ENCODE measurements around the gene FRMD3.

GRCh38 chr9:83336706-83337105 lies 201.5 kb downstream of the FRMD3 start:
- TF ChIP-seq, protein P1, sequence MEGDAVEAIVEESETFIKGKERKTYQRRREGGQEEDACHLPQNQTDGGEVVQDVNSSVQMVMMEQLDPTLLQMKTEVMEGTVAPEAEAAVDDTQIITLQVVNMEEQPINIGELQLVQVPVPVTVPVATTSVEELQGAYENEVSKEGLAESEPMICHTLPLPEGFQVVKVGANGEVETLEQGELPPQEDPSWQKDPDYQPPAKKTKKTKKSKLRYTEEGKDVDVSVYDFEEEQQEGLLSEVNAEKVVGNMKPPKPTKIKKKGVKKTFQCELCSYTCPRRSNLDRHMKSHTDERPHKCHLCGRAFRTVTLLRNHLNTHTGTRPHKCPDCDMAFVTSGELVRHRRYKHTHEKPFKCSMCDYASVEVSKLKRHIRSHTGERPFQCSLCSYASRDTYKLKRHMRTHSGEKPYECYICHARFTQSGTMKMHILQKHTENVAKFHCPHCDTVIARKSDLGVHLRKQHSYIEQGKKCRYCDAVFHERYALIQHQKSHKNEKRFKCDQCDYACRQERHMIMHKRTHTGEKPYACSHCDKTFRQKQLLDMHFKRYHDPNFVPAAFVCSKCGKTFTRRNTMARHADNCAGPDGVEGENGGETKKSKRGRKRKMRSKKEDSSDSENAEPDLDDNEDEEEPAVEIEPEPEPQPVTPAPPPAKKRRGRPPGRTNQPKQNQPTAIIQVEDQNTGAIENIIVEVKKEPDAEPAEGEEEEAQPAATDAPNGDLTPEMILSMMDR (IDR thresholded peaks at IDR 0.05): no peak
- TF ChIP-seq POLR2A (IDR thresholded peaks at IDR 0.05) (no peak), POLR2AphosphoS5 (IDR thresholded peaks at IDR 0.05) (no peak), EP300 (IDR thresholded peaks at IDR 0.05) (no peak)
